ENCODE results near the gene KCNF1. TPM values are rescaled to one million over a fixed set of nuclear protein-coding genes. Genes with fewer than 3 reads are reported as not detected.

The KCNF1 gene
- polyA plus RNA-seq, 4 donors = 0.79 to 1.5 (median 1.1) TPM

DNA sequence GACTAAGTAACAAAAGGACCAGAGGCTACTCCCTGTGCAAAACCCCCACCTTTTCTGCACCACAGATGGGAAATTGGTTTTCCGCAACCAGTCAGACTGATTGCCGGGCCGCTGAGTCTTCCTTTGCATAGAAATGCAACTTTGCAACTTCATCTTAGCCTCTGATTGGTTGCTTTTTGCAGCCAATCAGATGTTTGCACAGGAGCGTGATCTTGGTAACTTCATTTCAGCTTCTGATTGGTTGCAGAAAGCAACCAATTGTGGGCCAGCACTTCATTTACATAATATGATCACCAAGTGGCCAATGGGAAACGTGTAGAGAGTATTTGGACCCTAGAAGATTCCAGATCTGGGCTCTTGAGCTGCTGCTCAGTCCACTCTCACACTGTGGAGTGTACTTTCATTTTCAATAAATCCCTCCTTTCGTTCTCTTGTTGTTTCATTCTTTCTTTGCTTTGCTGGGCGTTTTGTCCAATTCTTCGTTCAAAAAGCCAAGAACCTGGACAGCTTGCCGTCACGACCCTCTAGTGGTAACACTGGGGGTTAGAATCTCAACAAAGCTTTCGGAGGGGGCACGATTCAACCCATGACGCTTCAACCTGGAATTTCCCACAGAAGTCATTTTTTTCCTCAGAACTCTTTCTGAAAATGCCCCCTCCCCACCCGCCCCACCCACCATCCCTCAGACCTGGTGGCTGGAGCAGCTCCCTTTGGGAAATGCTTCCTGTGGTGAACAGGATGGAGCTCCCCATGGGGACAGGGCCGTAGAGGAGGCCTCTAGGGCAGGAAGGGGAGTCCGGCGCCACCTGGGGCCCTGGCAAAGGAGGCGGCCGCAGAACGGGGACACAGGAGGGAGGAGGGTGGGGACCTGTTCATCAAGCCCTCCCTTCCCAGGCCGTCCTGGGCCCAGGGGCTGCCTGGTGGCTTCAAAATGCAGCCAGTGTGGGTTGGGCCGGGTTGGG lies 31.8 kb upstream of the KCNF1 start:
- DNase-seq (ENCODE audit: low read depth in 4 of 4, low spot score in 3 of 4) = no peak

DNA sequence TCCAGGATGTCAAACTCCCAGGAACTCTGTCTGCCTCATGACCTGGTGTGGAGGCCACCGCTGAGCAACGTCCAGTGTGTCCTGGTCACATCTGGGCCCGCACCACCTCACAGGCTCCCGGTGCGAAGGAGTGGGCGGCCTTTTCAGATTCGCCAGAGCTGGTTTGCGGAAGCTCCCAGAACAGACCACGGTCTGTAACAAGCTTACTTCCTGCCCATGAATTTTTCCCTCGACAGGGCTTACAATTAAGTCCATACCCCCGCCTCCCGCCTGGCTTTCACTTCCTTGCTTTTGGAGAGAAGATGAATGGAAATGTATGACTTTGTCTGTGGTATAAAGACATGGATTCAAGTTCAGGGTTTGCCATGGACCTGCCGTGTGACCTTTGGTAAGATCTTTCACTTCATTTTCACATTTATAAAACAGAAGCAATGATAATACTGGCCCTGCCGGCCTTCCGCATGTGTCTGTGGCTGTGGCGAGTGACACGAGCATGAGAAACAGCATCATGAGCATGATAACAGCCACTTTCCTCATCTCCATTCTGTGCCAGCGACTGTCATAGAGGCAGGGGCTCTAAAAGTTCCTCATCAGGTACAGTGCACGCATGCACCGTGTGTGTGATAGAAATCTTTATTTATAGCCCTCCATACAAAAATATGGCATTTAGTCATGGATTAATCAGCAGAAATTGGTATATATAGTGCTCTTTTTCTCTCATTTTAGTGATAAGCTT lies 31.0 kb upstream of the KCNF1 start:
- no peak for DNase-seq (ENCODE audit: low read depth in 4 of 4, low spot score in 3 of 4)

DNA sequence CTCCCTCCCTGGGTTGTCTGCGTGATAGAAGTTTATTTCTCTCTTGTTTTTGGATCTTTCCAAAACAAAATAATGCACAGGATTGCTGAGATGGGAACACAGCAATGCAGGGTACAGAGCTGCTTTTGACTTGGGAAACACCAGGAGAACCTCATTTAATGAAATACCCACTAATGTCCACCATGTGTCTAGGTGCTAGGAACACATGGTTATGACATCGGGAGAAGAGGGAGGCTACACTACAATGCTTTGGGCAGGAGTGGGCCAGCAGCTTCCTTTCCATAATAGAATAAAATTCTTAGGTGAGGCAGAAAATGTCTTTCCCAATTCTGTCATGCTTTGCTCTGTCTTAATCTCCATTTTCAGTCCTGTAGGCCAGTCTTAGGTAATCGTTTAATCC lies 29.2 kb upstream of the KCNF1 start:
- no peak for DNase-seq (ENCODE audit: low read depth in 4 of 4, low spot score in 3 of 4)

DNA sequence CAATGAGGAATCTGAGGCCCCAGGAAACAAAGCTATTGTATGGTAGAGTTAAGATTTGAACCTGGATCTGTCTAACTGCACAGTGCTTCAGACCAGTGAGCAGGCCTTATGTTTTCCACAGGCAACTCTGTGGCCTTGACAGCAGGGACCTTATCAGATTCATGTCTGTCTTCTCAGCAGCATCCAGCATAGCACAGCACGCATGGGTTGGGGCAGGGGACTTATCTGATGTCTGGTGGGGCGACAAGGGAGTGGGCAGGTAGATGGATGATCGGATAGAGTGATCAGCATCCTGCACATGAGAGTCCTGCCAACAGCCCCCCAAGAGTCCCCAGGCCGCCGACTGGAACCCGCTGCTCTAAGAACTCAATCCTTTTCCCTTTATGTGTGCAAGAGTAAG lies 28.7 kb upstream of the KCNF1 start:
- no peak for DNase-seq (ENCODE audit: low read depth in 4 of 4, low spot score in 3 of 4)

DNA sequence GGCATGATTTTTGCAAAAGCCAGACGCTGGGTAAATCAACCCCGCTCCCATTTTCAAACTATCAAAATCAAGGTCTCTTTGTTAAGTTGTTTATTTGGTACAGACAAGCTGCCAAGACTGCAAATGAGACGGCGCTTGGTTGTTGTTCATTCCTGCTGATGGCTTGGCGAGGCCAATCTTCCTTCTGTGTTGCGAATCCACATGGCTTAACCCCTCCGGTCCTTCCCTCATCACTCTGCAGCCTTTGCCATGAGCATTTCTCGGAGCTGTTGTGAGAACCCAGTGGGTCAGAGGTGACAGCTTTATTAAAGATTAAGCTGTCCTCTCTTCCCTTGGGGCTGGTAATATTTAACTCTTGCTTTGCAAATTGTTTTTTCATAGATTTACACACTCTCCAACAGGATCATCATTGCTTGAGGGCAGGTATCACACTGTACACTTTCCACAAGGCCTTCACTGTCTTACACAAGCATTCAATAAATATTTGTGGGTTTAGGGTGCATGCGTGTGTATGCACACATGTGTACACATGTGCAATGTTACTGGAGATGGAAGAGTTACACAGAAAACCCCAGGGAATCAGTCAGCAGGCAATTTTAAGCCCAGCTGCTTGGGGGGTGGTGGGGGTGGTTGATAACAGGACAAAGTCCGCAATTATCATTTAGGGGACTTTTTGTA lies 27.8 kb upstream of the KCNF1 start:
- DNase-seq (ENCODE audit: low read depth in 4 of 4, low spot score in 3 of 4) = no peak

DNA sequence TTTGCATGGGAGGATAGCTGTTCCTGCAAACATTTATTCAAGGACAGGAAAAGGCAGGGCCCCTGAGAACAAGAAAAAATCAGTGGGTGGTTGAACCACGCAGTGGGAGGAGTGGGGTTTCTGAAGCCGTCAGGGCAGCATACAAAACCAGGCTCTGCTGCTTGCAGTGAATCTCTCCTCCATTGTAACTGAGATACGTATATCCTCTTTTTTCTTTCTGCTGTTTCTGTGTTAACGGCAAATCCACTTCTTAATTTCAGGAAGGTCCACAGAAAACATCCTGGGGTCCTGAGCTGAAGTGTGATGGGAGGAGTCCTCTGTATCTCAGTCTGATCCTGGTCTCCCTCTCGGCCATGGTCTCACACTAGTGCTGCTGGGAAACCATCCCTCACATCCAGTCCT lies 27.2 kb upstream of the KCNF1 start:
- DNase-seq (ENCODE audit: low read depth in 4 of 4, low spot score in 3 of 4) = no peak

DNA sequence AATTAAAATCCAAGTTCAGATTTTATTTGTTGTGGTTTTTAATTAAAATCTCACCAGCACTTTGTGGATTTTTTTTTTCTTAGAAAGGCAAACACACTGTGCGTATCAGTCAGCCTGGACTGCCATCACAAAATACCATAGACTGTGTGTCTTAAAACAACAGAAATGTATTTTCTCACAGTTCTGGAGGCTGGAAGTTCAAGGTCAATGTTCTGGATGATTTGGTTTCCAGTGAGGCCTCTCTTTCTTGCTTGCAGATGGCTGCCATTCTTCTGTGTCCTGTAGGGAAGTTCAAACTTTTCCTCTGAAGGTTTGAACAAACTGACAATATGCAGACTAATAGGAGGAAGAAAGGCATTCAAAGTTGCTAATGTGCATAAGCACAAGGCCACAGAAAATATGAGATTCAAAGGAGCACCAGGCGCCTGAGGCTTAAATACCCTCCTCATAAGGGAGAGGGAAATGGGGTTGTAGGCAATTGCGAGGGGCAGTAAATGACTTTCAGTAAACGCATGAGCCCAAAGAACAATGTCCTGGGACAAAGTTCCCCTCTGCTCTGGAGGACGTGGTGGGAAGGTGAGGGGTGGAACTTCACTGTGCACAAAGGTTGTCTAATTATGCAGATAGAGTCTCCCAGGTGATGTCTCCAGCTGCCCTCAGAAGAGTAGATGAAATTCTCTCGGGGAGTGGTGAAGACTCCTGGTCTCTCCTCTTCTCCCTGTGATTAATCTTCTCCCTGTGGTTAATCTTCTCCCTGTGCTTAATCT lies 26.5 kb upstream of the KCNF1 start:
- no peak for DNase-seq (ENCODE audit: low read depth in 4 of 4, low spot score in 3 of 4)

DNA sequence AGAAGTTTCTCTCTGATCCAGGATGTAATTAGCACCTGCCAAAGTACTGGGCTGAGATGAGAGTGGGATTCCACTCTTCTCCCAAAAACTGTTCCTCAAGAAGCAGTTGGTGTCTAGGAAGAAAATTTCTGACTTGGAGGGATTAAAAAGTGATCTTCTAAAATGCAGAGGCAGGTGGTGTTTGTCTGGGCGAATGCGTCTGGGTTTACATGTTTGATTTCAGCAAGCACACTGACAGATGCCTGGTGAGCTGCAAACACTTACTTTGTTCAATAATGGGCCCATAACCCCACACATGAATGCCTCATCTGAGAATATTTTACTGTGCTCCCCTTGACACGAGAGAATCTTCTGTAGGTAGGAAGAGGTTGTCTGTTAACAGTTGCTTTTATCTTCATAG lies 24.3 kb upstream of the KCNF1 start:
- no peak for DNase-seq (ENCODE audit: low read depth in 4 of 4, low spot score in 3 of 4)

DNA sequence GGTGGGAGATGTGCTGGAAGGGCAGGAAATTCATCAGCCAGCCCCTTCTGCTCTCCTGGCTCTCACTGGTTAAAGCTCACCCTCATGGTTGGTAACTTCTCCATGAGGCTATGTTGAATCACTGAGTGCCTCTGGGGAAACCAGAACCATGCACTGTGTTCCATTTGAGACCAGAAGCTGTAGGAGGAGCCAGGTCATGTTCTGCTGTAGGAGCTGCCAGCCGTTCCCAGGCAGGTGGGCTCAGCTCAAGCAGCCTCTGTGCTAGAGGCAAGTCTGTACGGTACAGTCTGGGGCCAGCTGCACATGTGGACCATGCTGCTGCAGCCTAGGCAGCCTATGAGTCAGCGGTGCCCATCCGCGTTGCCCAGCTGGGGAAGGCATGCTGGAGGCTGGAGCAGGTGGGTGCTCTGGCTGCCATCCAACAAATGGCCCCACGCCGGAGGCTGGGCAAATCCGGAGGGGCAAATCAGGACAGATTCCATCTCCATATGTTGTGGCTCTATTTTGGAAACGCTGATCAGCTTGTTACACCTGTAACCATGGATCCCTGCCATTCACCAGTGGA lies 22.0 kb upstream of the KCNF1 start:
- DNase-seq (ENCODE audit: low read depth in 4 of 4, low spot score in 3 of 4) = no peak

DNA sequence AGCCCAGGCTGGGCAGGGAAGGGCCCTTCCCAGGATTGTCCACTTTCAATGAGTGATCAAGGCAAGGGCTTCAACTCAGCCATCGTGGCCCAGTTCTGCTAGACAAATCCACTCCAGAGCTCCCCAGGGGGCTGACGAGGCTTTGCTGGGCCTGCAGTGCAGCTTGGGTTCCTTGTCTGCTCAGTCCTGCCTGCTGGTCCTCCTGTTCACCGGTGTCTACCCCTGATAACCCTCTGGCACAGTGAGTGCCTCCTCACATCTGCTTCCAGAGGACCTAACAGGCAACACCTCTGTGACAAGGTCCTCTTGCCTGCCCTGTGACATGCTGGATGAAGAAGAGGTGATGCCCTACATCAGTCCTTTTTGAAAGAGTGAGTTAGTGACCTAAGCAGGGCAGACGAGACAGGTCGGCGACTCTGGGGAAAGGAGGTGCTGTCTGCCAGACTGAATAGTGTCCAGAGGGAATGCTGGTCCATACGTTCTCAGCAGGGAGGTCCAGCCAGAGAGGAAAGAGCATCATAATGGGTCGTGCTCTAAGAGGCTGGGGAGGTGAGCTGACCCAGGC lies 20.9 kb upstream of the KCNF1 start:
- no peak for DNase-seq (ENCODE audit: low read depth in 4 of 4, low spot score in 3 of 4)

DNA sequence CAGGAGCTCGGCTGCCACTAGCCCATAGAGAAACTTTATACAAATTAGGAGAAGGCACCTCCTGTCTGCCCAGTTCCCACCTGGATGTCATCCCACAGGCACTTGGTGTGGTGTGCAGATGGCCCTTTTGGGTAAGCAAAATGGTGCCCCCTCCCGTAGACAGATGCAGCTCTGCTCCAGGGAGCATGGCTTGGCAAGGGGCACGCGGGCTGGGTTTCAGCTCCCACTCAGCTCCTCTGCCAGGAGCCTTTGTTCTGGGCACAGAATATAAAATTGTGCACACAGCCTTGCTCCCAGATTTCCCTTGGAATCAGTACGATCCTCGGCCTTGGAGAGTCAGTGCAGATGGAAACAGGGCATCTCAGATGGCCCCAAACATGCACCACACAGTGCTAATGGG lies 20.3 kb upstream of the KCNF1 start:
- no peak for DNase-seq (ENCODE audit: low read depth in 4 of 4, low spot score in 3 of 4)

DNA sequence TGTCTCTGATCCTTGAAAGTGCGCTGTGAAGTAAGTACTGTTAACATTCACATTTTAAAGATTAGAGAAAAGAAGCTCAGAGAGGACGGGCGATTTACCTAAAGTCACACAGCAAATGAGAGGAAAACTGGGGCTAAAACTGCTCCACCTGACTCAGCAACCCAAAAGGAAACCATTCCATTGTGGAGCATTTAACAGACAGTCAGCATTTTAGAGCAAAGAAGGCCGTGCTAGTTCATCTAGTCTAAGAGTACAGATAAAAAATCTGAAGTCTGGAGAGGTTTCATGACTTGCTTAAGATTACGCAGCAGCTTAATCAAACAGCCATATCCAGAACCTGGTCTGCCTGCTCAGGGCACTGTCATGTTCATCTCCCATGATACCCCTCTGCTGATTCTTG lies 19.9 kb upstream of the KCNF1 start:
- no peak for DNase-seq (ENCODE audit: low read depth in 4 of 4, low spot score in 3 of 4)

DNA sequence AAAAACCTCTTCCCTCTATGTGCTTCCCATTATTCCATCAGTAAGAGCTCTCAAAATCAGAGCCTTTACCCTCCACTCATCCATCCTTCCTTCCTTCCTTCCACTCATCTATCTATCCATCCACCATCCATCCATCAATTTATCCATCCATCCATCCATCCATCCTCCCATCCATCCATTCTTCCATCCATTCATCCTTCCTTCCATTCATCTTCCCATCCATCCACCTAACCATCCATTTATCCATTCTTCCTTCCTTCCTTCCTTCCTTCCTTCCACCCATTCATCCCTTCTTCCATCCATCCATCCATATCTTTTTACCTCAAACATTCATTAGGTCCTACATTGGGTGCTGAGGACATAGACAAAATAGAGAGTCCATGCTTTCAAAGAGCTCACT lies 19.4 kb upstream of the KCNF1 start:
- no peak for DNase-seq (ENCODE audit: low read depth in 4 of 4, low spot score in 3 of 4)

DNA sequence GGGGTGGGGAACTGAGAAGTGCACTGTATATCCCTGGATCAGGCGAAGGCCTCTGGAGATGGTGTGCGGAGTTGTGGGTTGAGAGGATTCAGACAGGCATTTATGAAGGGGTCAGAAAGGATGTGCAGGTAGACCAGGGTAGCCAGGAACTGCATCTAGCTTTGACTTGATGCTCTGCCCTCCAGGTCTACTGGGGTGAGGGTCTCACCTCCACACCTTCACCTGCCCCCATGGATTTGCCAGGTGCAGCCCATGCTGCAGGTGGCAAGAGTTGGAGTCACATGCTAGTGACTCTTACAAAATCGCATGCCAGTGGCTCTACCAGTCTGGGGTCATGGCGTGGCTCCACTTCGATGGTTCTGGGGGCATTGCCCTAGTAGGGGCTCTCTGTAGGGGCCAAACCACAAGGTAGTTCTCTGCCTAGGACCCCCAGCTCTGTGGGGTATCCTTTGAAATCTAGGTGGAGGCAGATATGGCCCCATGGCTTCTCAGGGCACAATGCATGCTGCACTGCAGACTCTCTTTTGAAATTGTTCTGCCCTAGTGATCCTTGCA lies 18.9 kb upstream of the KCNF1 start:
- DNase-seq (ENCODE audit: low read depth in 4 of 4, low spot score in 3 of 4) = no peak

DNA sequence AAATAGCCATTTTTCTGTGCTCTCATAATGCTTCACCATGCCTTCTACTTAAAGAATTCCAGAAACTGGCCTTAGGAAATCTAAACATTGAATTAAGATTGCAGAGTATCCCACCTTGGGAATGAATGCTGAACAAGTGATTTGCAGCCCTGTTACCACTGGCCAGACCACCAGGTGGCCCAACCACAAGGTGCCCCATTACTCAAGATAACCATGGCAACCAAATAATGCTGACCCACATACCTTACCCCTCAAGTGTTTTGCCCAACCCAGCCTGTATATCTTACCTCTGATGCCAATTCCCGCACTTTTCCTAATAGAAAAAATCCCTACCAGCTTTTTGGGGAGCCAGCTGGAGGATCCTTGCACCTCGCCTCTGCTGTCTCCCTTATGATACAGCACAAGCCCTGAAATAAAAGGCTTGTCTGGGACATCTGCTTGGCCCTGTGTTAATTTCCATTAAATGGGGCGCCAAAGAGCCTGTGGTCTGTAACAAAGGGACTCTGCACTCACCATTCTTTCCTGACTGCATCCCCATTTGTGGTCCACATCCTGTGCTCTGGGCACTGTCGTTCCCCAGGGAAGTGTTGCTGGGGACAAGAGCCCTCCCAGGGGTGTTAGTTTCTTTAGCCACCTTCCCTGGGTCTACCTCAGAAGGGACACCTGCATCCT lies 17.3 kb upstream of the KCNF1 start:
- DNase-seq (ENCODE audit: low read depth in 4 of 4, low spot score in 3 of 4) = no peak

DNA sequence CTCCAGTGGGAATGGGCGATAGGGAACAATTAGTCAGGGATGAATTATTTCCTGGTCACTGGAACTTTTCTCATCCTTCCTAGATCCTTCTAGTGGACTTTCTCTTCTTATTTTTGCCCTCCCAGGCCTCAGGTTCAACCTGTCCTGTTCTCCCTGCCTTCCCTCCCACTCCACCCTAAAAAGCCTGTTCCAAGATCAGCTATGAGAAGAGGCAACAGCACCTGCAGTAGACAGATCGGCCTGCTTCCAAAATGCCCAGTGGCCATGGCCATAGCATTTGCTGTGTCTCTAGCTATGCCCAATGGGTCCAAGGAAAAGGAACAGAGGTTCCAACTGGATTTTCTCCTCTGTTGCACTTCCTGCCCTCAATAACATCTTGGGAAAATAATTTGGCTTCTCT lies 16.5 kb upstream of the KCNF1 start:
- DNase-seq (ENCODE audit: low read depth in 4 of 4, low spot score in 3 of 4) = no peak

DNA sequence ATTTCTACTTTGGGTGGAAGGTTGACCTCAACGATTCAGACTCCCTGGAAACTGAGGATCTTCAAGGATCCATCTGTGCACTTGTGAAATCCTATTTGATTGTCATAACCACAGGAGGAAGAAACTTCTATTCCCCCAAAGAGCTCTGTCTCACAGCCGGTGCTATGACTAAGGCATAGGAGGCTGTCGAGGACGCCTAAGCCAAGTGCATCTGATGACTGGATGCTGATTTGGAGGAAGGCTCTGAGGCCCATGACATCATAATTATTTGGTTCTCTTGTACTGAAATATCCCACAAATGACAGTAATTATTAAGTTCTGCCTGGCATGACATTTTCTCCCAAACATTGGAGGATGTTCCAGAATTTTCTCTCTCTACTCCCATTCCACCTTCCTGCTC lies 13.8 kb upstream of the KCNF1 start:
- DNase-seq (ENCODE audit: low read depth in 4 of 4, low spot score in 3 of 4) = no peak

DNA sequence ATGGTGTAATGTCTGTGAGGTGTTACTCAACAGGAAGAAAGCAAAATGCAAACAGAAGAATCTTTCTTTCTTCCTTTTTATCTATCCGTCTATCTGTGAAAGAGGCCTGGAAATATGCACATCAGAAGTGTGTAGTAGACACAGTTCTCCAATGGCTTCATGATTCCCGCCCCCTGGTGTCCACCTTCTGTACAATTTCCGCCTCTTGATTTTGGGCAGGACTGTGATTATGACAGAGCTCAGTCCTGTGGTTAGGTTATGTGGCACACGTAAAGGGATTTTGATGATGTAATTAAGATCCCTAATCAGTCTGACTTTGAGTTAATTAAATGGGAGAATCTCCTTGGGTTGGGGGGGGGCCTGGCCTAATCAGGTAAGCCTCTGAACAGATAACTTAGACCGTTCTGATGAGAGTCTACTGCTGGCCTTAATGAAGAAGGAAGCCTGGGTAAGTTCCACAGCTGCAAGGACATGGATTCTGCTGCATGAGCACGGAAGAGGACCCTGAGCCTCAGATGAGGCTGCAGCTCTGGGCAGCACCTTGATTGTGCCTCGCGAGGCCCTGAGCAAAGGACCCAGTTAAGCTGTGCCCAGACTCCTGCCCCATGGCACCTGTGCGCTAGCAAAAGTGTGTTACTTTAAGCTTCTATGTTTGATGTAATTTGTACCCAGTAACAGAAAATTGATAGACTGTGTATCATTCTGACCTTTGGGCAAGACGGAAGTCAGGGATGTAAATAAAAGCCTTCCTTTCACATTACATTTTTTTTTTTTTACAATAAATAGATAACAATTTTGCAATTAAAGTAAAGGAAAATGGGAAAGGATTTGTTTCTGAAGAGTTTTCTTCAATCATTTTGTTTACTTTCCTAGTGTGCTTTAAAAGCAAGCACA lies 11.3 kb upstream of the KCNF1 start:
- DNase-seq (ENCODE audit: low read depth in 4 of 4, low spot score in 3 of 4) = no peak

All from right renal pelvis (tissue), 4 donors.